ENCODE data around the gene LRRC7. TPM values are rescaled to one million over a fixed set of nuclear protein-coding genes. Genes with fewer than 3 reads are reported as not detected.

The LRRC7 gene
- total RNA-seq, 2 experiments from 2014 or later: not detected

GRCh38 chr1:69553726-69554125 is 14.0 kb upstream of the LRRC7 start:
- Mint-ChIP-seq H3K27ac (no peak overlapping the region), H3K27me3 (no peaks in the 10 kb centered on the region), H3K4me1 (ENCODE audit: low read depth) (no peaks in the 10 kb centered on the region), H3K9me3 (no peaks in the 10 kb centered on the region), H3K4me3 (no peak overlapping the region), H3K36me3 (no peaks in the 10 kb centered on the region)
- ChIA-PET POLR2A (no interaction called here), CTCF (no interaction called here)
- DNase-seq: no peak
- intact Hi-C loops (cut with micrococcal nuclease): no loop called here

DNA sequence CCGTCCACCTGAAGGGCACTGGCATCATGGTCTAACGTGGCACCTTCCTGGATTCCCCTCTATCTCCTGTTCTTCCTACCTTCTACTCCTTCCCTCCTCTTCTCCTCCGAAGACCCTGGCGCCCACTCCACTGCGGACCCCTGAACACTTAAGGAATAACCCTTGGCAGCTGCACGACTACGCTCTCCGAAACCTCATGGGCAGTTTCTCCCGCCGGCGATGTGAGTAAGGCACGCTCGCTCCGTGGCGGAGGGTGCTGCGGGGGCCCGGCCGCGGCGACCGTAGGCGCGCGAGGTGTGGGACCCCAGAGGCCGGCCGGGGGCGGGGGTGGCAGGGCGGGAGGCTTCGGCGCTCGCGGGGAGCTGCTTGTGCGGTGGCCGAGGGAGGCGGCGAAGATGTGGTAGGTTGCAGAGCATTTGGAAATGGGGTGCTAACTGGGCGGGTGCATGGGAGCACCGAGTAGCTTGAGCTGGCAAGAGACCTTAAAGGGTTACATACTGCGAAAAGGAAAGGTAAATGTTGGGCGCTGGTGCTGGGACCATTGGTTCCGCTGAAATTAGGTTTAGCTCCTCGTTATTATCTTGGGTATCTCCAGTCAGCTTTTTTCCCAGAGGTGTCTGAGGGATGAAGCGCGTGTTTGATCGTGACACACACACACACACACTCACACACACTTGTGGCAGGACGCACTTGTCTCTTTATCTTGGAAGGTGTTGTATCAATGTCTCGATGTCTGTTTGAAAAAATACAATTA is 876 bp downstream of the LRRC7 start:
- peaks cover 3% of the 10 kb centered on the region for H3K36me3 Mint-ChIP-seq
- no peak for DNase-seq
- intact Hi-C loops (cut with micrococcal nuclease): no loop called here
- POLR2A ChIA-PET: no interaction called here
- H3K27me3 Mint-ChIP-seq: peaks cover 29% of the 10 kb centered on the region
- no peak overlapping the region for H3K27ac Mint-ChIP-seq
- CTCF ChIA-PET: no interaction called here
- no peak overlapping the region for H3K4me3 Mint-ChIP-seq
- H3K4me1 Mint-ChIP-seq (ENCODE audit: low read depth): peaks cover 6% of the 10 kb centered on the region
- no peaks in the 10 kb centered on the region for H3K9me3 Mint-ChIP-seq

DNA sequence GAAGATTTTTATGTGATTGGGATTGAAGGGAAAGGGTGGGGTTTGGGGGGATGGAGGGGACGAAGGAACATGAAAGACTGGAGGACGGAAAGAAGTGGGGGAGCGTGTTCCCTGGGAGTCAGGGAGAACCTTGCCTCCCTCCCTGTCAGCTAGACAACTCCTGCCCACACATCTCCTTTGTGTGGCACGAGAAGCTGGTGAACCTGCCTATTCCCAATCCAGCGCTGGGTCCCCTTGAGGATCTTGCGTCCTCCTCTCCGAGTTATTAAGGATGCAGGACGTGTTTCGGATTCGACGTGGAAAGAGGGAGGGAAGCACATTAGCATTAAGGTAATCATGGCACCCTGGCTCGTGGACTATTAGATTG is 1.4 kb downstream of the LRRC7 start:
- CTCF ChIA-PET: no interaction called here
- intact Hi-C loops (cut with micrococcal nuclease): no loop called here
- no peaks in the 10 kb centered on the region for H3K9me3 Mint-ChIP-seq
- POLR2A ChIA-PET: no interaction called here
- H3K4me3 Mint-ChIP-seq: no peak overlapping the region
- no peak for DNase-seq
- no peak overlapping the region for H3K27ac Mint-ChIP-seq
- peaks cover 6% of the 10 kb centered on the region for H3K4me1 Mint-ChIP-seq (ENCODE audit: low read depth)
- peaks cover 29% of the 10 kb centered on the region for H3K27me3 Mint-ChIP-seq
- H3K36me3 Mint-ChIP-seq: peaks cover 3% of the 10 kb centered on the region

- no peak overlapping the region for H3K27ac Mint-ChIP-seq
- H3K9me3 Mint-ChIP-seq: no peaks in the 10 kb centered on the region
- intact Hi-C loops (cut with micrococcal nuclease): no loop called here
- H3K36me3 Mint-ChIP-seq: peaks cover 3% of the 10 kb centered on the region
- POLR2A ChIA-PET: no interaction called here
- CTCF ChIA-PET: no interaction called here
- no peak overlapping the region for H3K4me3 Mint-ChIP-seq
- no peak for DNase-seq
- peaks cover 6% of the 10 kb centered on the region for H3K4me1 Mint-ChIP-seq (ENCODE audit: low read depth)
- peaks cover 29% of the 10 kb centered on the region for H3K27me3 Mint-ChIP-seq
Observed at GRCh38 chr1:69569576-69570328, 2.0 kb downstream of the LRRC7 start.

- Mint-ChIP-seq H3K36me3 (peaks cover 3% of the 10 kb centered on the region), H3K9me3 (no peaks in the 10 kb centered on the region), H3K4me3 (no peak overlapping the region), H3K4me1 (ENCODE audit: low read depth) (peaks cover 6% of the 10 kb centered on the region), H3K27me3 (peaks cover 29% of the 10 kb centered on the region), H3K27ac (no peak overlapping the region)
- ChIA-PET POLR2A (no interaction called here), CTCF (no interaction called here)
- intact Hi-C loops (cut with micrococcal nuclease): no loop called here
- no peak for DNase-seq
Observed at GRCh38 chr1:69570356-69570755, 2.6 kb downstream of the LRRC7 start.

DNA sequence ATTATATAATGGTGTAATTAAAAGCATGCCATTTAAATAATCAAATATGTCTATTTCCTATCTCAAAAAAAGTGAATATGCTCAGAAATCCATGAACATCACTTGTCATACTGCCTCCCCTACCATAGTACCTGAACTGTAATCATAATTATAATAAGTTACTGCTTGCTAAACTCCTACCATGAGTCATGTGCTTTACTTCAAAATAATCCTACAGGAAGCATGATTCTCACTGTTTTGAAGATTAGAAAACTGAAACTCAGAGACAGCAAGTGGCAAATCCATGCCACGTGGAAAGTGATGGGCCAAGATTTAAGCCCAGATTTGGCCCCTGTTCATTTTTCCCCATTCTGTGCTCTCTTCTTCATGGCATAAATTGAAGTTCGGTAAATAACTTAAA is 5.2 kb downstream of the LRRC7 start:
- Mint-ChIP-seq H3K4me3 (no peak overlapping the region), H3K27me3 (peaks cover 16% of the 10 kb centered on the region), H3K9me3 (peaks cover 3% of the 10 kb centered on the region), H3K36me3 (peaks cover 3% of the 10 kb centered on the region), H3K4me1 (ENCODE audit: low read depth) (peaks cover 2% of the 10 kb centered on the region), H3K27ac (no peak overlapping the region)
- no peak for DNase-seq
- intact Hi-C loops (cut with micrococcal nuclease): no loop called here
- CTCF ChIA-PET: no interaction called here
- POLR2A ChIA-PET: no interaction called here

DNA sequence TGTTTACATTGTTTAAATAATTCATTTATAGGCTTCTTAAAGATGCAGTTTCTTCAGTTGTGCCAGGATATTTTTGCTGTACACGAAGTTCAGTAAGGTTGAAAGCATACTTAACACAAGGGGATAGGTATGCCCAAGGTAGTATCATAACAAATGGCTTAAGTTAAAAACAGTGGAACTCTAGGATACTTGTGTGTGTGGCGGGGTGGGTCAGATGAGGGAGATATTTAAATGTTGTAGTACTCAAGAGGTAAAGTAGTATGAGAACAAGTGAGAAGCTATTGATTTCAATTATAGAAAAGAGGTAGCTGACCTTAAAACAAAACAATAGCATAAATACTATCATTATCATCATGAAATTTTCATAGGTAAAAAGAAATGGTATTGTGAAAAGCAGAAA is 6.2 kb downstream of the LRRC7 start:
- ChIA-PET CTCF (no interaction called here), POLR2A (no interaction called here)

GRCh38 chr1:69585666-69586065 is 17.9 kb downstream of the LRRC7 start:
- Mint-ChIP-seq H3K9me3 (no peaks in the 10 kb centered on the region), H3K27me3 (no peaks in the 10 kb centered on the region), H3K4me1 (ENCODE audit: low read depth) (no peaks in the 10 kb centered on the region), H3K4me3 (no peak overlapping the region), H3K27ac (no peak overlapping the region), H3K36me3 (no peaks in the 10 kb centered on the region)
- DNase-seq: no peak
- CTCF ChIA-PET: no interaction called here
- intact Hi-C loops (cut with micrococcal nuclease): no loop called here
- POLR2A ChIA-PET: no interaction called here

More for the DNA sequence above, 6.2 kb downstream of the LRRC7 start:
- H3K27ac Mint-ChIP-seq: no peak overlapping the region
- intact Hi-C loops (cut with micrococcal nuclease): no loop called here
- H3K27me3 Mint-ChIP-seq: peaks cover 11% of the 10 kb centered on the region
- H3K36me3 Mint-ChIP-seq: peaks cover 2% of the 10 kb centered on the region
- no peak for DNase-seq
- no peak overlapping the region for H3K4me3 Mint-ChIP-seq
- peaks cover 3% of the 10 kb centered on the region for H3K9me3 Mint-ChIP-seq
- H3K4me1 Mint-ChIP-seq (ENCODE audit: low read depth): peaks cover under 1% of the 10 kb centered on the region

DNA sequence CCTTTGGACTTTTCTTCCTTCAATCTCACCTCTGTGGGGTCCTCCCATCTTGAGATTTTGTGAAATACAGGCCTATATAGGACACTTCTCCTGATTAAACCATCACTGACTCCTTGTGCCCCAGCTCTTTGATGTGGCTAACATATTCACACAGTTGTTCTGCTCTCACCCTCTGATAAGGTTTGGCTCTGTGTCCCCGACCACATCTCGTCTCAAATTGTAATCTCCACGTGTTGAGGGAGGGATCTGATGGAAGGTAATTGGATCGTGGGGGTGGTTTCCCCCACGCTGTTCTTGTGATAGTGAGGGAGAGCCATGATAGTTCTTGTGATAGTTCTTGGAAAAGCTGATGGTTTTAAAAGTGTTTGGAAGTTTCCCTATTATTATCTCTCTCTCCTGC is 19.7 kb downstream of the LRRC7 start:
- H3K27me3 Mint-ChIP-seq: no peaks in the 10 kb centered on the region
- intact Hi-C loops (cut with micrococcal nuclease): no loop called here
- H3K27ac Mint-ChIP-seq: no peak overlapping the region
- no peaks in the 10 kb centered on the region for H3K4me1 Mint-ChIP-seq (ENCODE audit: low read depth)
- ChIA-PET CTCF (no interaction called here), POLR2A (no interaction called here)
- no peak overlapping the region for H3K4me3 Mint-ChIP-seq
- H3K36me3 Mint-ChIP-seq: no peaks in the 10 kb centered on the region
- no peak for DNase-seq
- H3K9me3 Mint-ChIP-seq: no peaks in the 10 kb centered on the region

- no peaks in the 10 kb centered on the region for H3K4me1 Mint-ChIP-seq (ENCODE audit: low read depth)
- H3K4me3 Mint-ChIP-seq: no peak overlapping the region
- H3K36me3 Mint-ChIP-seq: no peaks in the 10 kb centered on the region
- POLR2A ChIA-PET: no interaction called here
- H3K9me3 Mint-ChIP-seq: no peaks in the 10 kb centered on the region
- DNase-seq: no peak
- intact Hi-C loops (cut with micrococcal nuclease): no loop called here
- no peak overlapping the region for H3K27ac Mint-ChIP-seq
- CTCF ChIA-PET: no interaction called here
- H3K27me3 Mint-ChIP-seq: no peaks in the 10 kb centered on the region
Observed at GRCh38 chr1:69589799-69590198, 22.1 kb downstream of the LRRC7 start.

- H3K36me3 Mint-ChIP-seq: no peaks in the 10 kb centered on the region
- ChIA-PET CTCF (no interaction called here), POLR2A (no interaction called here)
- no peaks in the 10 kb centered on the region for H3K27me3 Mint-ChIP-seq
- peaks cover 2% of the 10 kb centered on the region for H3K9me3 Mint-ChIP-seq
- no peaks in the 10 kb centered on the region for H3K4me1 Mint-ChIP-seq (ENCODE audit: low read depth)
- H3K27ac Mint-ChIP-seq: no peak overlapping the region
- intact Hi-C loops (cut with micrococcal nuclease): no loop called here
- no peak overlapping the region for H3K4me3 Mint-ChIP-seq
- DNase-seq: no peak
Observed at GRCh38 chr1:69592341-69592740, 24.6 kb downstream of the LRRC7 start.

- Mint-ChIP-seq H3K4me1 (ENCODE audit: low read depth) (no peaks in the 10 kb centered on the region), H3K36me3 (no peaks in the 10 kb centered on the region), H3K9me3 (peaks cover 8% of the 10 kb centered on the region), H3K4me3 (no peak overlapping the region), H3K27me3 (no peaks in the 10 kb centered on the region), H3K27ac (no peak overlapping the region)
- intact Hi-C loops (cut with micrococcal nuclease): no loop called here
- POLR2A ChIA-PET: no interaction called here
- CTCF ChIA-PET: no interaction called here
- DNase-seq: no peak
Observed at GRCh38 chr1:69595486-69595885, 27.8 kb downstream of the LRRC7 start.

DNA sequence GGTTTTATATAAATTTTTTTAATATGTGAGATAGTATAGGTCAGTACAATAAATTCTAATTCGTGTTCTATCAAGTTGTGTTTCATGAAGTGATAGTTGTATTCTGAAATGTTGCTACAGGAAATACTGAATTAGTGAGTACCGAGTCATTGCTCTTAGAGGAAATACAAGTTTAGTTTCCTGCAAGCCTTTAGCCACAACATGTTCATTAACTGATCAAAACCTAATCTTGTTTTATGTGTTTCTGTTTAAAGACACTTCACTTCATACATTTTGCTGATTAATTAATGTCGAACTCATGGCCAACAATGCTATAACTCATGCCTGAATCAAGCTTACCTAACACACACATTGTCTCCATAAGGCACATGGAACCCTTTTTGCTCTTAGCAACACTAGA is 43.6 kb downstream of the LRRC7 start:
- POLR2A ChIA-PET: no interaction called here
- no peaks in the 10 kb centered on the region for H3K36me3 Mint-ChIP-seq
- no peaks in the 10 kb centered on the region for H3K4me1 Mint-ChIP-seq (ENCODE audit: low read depth)
- peaks cover 3% of the 10 kb centered on the region for H3K9me3 Mint-ChIP-seq
- H3K27ac Mint-ChIP-seq: no peak overlapping the region
- CTCF ChIA-PET: no interaction called here
- DNase-seq: no peak
- intact Hi-C loops (cut with micrococcal nuclease): no loop called here
- no peaks in the 10 kb centered on the region for H3K27me3 Mint-ChIP-seq
- no peak overlapping the region for H3K4me3 Mint-ChIP-seq

Measured in activated CD4-positive, alpha-beta memory T cell treated with anti-CD3 and anti-CD28 coated beads for 36 hours (primary cell).